ENCODE results near the gene SOCS4. TPM values are rescaled to one million over a fixed set of nuclear protein-coding genes. Genes with fewer than 3 reads are reported as not detected.
A peak's percentile ranks its signal among the peaks of the same experiment; 100 is the strongest.

The SOCS4 gene
- total RNA-seq, 4 donors from 2014 or later, result 29.7 to 43.2 (median 36.3) TPM

DNA sequence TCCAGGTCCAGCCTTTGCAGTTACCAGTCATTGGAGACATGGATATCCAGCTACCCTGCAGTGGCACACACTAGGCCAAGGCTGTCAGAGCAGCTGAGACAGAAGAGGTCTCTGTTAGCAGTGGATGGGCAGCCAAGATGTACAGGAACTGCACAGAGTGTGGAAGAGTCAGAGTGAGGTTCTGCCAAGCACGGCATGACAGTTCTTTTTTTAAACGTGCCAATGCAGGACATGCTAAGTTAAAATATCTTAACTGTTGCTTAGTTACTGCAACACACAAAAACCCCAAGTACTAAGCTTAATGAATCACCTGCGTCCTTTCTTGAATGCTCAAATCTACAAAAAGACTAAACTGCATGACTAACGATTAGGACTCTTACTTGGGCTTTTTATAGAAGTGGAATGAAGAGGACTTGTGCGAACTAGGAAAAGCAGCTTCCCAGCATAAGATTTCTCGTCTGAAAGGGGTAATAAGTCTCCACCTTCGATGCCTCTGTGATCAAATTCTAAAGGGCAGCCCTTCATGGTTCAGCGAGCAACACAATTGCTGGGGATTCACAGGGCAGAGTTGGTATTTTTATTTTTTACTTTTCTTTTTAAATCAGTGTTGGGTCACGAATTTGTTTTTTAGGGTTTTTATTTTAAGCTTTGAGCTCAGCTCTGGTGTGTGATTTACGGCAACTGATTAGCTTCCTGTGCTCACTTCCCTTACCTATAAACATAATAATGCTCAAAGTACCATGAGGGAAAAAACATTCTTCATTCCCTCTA lies 45.0 kb downstream of the SOCS4 start:
- Histone ChIP-seq H3K27ac (replicated peaks in 1 of 4) (peak overlapping the region; percentile 77 to 85 (median 84)), H3K27me3 (no peaks in the 10 kb centered on the region), H3K9me3 (no peaks in the 10 kb centered on the region), H3K36me3 (peaks cover 0 to 11% (median 5%) of the 10 kb centered on the region in 4 donors), H3K4me1 (peaks cover 27 to 62% (median 59%) of the 10 kb centered on the region in 4 donors), H3K4me3 (peak overlapping the region; percentile 10 to 28 (median 16))
- TF ChIP-seq POLR2AphosphoS5 (IDR thresholded peaks at IDR 0.05), result peak; percentile 61 to 72
- no peak for TF ChIP-seq POLR2A (IDR thresholded peaks at IDR 0.05; ENCODE audit: low read depth)
- no peak for DNase-seq (ENCODE audit: extremely low spot score)
- 10% methylated on average over 10 of the region's 10 CpGs for WGBS
- intact Hi-C loops (cut with DNase I), result no loop called here

DNA sequence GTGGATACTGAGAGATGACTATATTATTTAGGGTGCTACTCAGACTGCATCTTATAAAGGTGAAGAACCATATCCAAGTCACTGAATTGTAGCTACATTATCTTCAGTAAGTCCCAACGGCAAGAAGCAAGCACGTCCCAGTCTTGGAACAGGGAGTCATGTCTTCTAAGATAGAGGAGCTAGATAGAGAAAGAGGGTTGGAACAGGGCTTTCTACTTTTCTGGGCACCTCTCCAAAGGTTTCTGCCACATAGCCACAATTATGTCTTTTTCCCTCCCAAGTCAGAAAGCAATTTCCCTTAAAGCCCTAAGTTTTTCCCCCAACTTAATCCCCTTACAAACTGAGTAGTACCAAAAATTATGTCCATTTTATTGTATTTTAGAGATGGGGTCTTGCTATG lies 46.8 kb downstream of the SOCS4 start:
- no peaks in the 10 kb centered on the region for H3K36me3 ChIP-seq
- H3K4me1 ChIP-seq, result peaks cover 27 to 62% (median 59%) of the 10 kb centered on the region in 4 donors
- no peak for TF ChIP-seq CTCF (IDR thresholded peaks at IDR 0.05)
- TF ChIP-seq POLR2A (IDR thresholded peaks at IDR 0.05; ENCODE audit: low read depth), result no peak
- no peak for TF ChIP-seq POLR2AphosphoS5 (IDR thresholded peaks at IDR 0.05)
- TF ChIP-seq EP300 (IDR thresholded peaks at IDR 0.05), result no peak
- H3K27ac ChIP-seq (replicated peaks in 1 of 4), result peak overlapping the region in 3 of 4 donors; percentile 36 to 52 (median 46)
- H3K4me3 ChIP-seq, result no peak overlapping the region
- intact Hi-C loops (cut with DNase I), result no loop called here
- WGBS, result 36% methylated on average over 2 of the region's 2 CpGs
- H3K27me3 ChIP-seq, result no peaks in the 10 kb centered on the region
- no peak for DNase-seq (ENCODE audit: extremely low spot score)
- no peaks in the 10 kb centered on the region for H3K9me3 ChIP-seq

DNA sequence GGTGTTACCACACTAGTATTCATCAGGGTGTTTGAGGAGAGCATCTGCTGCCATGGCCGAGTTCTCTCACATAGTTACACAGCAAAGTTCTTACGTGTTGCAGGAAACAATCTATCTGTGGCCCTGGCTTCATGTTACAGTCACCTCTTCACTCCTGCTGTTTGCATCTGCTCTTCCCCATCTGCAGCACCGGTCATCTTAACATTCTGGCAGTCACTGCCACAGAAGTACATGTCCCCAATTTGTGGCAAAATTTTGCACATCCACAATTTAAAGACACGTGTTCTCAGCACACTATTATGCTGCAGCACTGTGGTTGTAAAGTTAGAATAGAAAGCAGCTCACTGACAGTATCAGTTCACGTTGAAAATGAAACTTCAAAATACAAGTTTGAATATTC lies 47.6 kb downstream of the SOCS4 start:
- H3K27me3 ChIP-seq, result no peaks in the 10 kb centered on the region
- H3K4me3 ChIP-seq, result peak overlapping the region in 2 of 4 donors; percentile 12 to 26
- no peak for DNase-seq (ENCODE audit: extremely low spot score)
- TF ChIP-seq POLR2AphosphoS5 (IDR thresholded peaks at IDR 0.05) (no peak), POLR2A (IDR thresholded peaks at IDR 0.05; ENCODE audit: low read depth) (no peak), CTCF (IDR thresholded peaks at IDR 0.05) (no peak), EP300 (IDR thresholded peaks at IDR 0.05) (no peak)
- H3K4me1 ChIP-seq, result peaks cover 27 to 59% (median 57%) of the 10 kb centered on the region in 4 donors
- H3K27ac ChIP-seq (replicated peaks in 1 of 4), result peak overlapping the region in 3 of 4 donors; percentile 36 to 52 (median 46)
- H3K9me3 ChIP-seq, result no peaks in the 10 kb centered on the region
- no peaks in the 10 kb centered on the region for H3K36me3 ChIP-seq
- WGBS, result 11% methylated on average over 5 of the region's 5 CpGs
- intact Hi-C loops (cut with DNase I), result no loop called here

- 84% methylated on average over 3 of the region's 3 CpGs for WGBS
- no peak overlapping the region for H3K27ac ChIP-seq (replicated peaks in 1 of 4)
- no peak overlapping the region for H3K4me3 ChIP-seq
- no peak for TF ChIP-seq POLR2A (IDR thresholded peaks at IDR 0.05; ENCODE audit: low read depth)
- TF ChIP-seq POLR2AphosphoS5 (IDR thresholded peaks at IDR 0.05), result no peak
- TF ChIP-seq EP300 (IDR thresholded peaks at IDR 0.05), result no peak
- TF ChIP-seq CTCF (IDR thresholded peaks at IDR 0.05), result no peak
- DNase-seq (ENCODE audit: extremely low spot score), result no peak
- intact Hi-C loops (cut with DNase I), result no loop called here
- peaks cover 27 to 49% (median 48%) of the 10 kb centered on the region in 4 donors for H3K4me1 ChIP-seq
- no peaks in the 10 kb centered on the region for H3K9me3 ChIP-seq
- H3K27me3 ChIP-seq, result no peaks in the 10 kb centered on the region
- no peaks in the 10 kb centered on the region for H3K36me3 ChIP-seq
Measured at GRCh38 chr14:55075628-55076175, 48.7 kb downstream of the SOCS4 start.
